Myocyte (in vitro differentiated cells): ENCODE data around the gene PIGN. TPM values are rescaled to one million over a fixed set of nuclear protein-coding genes. Genes with fewer than 3 reads are reported as not detected.

Experiments
- DNase-seq: peaks from one replicate; pipeline ENCODE4 v3.0.0-alpha.2; 2012; ENCODE audit warnings: low read depth
- polyA plus RNA-seq: library from polyadenylated mRNA; unstranded; fragments of >200 nt; gene quantifications from one replicate; pipeline ENCODE4 v1.2.1, GENCODE V29; 2012; ENCODE audit warnings: missing spikeins
- total RNA-seq: library from RNA; depleted of rRNA; stranded (reverse); fragments of >200 nt; gene quantifications from 2 replicates; pipeline ENCODE4 v1.2.3, GENCODE V29; 2014

PIGN gene, protein sequence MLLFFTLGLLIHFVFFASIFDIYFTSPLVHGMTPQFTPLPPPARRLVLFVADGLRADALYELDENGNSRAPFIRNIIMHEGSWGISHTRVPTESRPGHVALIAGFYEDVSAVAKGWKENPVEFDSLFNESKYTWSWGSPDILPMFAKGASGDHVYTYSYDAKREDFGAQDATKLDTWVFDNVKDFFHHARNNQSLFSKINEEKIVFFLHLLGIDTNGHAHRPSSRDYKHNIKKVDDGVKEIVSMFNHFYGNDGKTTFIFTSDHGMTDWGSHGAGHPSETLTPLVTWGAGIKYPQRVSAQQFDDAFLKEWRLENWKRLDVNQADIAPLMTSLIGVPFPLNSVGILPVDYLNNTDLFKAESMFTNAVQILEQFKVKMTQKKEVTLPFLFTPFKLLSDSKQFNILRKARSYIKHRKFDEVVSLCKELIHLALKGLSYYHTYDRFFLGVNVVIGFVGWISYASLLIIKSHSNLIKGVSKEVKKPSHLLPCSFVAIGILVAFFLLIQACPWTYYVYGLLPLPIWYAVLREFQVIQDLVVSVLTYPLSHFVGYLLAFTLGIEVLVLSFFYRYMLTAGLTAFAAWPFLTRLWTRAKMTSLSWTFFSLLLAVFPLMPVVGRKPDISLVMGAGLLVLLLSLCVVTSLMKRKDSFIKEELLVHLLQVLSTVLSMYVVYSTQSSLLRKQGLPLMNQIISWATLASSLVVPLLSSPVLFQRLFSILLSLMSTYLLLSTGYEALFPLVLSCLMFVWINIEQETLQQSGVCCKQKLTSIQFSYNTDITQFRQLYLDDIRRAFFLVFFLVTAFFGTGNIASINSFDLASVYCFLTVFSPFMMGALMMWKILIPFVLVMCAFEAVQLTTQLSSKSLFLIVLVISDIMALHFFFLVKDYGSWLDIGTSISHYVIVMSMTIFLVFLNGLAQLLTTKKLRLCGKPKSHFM
- total RNA-seq = 26.3 and 29.3 TPM in 2 replicates
- 13.1 TPM for polyA plus RNA-seq

- DNase-seq = peak; percentile 99
Measured at GRCh38 chr18:62186774-62187542, at the start of gene PIGN, which contains the start of gene RELCH. PIGN (minus strand) TSS chr18:62187056; CDS start chr18:62161353, 25,703 bp downstream. RELCH (plus strand) TSS chr18:62187255; CDS start chr18:62187506, 251 bp downstream.

GRCh38 chr18:62236252-62236651 lies 49.4 kb upstream of the PIGN start:
- no peak for DNase-seq

DNA sequence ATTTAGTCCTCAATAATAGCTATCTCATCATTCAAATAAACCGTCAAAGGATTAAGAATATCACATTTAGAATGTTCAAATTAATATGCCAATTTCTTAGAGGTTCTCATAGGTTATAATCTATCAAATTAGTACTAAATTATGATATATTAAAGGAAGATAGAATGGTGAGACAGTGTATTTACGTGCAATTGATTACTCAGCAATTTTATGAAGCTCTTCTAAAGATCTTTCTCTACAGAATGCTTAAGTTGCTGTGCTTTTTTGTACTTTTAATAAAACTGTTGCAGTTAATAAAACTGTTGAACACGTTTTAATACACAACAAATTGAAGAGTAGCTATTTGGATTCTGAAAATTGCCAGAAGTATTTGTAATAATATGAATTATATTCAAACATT lies 39.2 kb upstream of the PIGN start:
- no peak for DNase-seq

DNA sequence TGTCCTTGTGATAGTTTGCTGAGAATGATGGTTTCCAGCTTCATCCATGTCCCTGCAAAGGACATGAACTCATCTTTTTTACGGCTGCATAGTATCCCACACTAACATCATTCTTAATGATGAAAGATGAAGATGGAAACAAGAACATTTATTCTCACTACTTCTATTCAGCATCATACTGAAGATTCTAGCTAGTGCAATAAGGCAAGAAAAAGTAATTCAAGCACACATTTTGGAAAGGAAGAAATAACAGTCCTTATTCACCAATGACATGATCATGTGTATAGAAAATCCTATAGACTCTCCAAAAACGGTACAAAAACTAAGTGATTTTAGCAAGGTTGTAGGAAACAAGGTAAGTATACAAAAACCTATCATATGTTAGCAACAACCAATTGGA lies 37.4 kb upstream of the PIGN start:
- no peak for DNase-seq

DNA sequence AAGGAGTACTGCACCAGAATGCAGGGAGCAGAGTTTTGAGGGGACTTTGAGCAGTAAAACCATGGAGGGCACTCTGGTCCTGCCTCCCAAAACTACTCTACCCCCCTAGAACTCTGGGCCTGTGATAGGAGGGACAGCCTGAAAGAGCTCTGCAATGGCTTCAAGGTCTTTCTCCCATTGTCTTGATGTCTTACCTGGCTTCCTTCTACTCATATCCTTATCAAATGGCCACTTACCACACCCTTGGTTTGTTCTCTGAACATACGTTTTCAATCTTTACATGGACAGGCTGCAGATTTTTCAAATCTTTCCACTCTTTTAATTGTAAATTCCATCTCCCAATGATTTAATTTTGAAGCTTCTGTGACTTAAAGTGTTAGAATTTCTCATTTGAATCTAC lies 27.9 kb upstream of the PIGN start:
- no peak for DNase-seq

- DNase-seq = no peak
Measured at GRCh38 chr18:62211325-62211828, 24.5 kb upstream of the PIGN start.

DNA sequence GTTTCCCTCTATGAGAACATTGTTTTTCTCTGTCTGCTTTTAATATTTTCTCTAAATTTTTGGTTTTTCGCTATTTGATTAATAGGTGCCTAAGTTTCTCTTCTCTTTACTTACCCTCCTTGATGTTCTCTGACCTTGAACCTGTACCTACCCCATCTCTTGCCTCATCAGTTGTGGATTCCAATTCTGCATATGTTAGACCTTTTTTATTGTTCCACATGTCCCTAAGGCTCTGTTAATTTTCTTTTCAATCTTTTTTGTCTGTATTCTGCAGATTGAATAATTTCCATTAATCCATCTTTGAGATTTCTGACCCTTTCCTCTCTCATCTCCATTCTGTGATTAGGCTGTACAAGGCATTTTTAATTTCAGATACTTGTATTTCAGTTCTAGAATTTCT lies 23.3 kb upstream of the PIGN start:
- no peak for DNase-seq

DNA sequence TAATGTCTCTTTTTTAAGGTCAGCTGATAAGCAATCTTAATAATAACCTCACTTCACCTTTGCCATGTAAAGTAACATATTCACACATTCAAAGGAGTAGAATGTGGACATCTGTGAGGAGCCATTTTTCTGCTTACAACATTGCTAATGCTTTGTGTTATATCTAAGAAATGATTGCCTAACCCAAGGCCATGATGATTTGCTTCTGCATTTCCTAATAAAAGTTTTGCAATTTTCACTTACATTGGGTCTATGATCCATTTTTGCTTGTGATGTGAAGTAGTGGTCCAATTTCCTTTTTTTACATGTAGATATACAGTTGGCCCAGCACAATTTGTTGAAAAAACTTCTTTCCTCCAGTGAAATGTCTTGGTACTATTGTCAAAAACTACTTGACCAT lies 22.2 kb upstream of the PIGN start:
- DNase-seq = no peak

GRCh38 chr18:62206593-62206992 lies 19.7 kb upstream of the PIGN start:
- DNase-seq = no peak

DNA sequence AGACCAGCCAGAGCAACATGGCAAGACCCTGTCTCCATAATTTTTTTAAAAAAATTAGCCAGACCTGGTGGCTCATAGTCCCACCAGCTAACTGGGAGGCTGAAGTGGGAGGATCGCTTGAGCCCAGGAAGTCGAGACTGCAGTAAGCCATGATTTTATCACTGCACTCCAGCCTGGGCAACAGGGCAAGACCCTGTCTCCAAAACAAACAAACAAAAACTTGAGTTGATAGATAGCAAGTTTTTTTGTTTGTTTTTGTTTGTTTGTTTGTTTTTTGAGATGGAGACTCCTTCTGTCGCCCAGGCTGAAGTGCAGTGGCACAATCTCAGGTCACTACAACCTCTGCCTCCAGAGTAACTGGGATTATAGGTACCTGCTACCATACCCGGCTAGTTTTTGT lies 19.0 kb upstream of the PIGN start:
- no peak for DNase-seq

DNA sequence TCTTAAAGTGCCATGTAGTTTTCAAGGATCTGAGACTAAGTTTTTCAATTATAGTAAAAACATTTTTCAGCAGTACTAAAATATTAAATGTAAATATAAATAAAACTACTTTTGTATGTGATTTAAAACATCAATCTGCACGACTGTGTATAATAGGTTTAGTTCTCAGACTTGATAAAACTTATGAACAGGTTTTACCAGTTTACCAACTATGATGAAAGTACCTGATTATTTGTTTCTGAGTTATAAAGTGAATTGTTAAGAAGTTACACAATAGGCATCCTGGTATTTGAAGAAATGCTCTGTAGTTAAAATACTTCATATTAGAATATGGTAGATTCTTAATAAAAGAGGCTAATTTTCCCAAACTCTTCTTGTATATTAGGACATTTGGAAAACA lies 15.0 kb upstream of the PIGN start:
- no peak for DNase-seq

GRCh38 chr18:62200121-62200914 lies 13.5 kb upstream of the PIGN start:
- no peak for DNase-seq

DNA sequence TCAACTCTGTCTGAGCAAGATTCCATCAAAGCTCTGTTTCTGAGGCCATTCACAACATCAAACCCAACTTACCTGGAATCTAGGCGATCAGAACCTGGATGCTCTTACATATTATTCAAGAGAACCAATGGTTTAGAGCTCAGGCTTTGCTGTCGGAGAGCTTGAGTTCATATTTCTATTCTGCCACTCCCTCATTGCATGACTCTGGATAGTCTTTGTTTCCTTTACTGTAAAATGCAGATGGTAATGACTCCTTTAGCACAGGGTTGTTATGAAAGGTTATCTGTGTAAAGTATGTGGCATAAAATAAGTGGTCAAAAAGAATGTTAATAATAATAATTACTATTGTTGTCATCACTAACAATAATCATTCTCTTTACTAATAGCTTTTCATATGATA lies 12.8 kb upstream of the PIGN start:
- no peak for DNase-seq

DNA sequence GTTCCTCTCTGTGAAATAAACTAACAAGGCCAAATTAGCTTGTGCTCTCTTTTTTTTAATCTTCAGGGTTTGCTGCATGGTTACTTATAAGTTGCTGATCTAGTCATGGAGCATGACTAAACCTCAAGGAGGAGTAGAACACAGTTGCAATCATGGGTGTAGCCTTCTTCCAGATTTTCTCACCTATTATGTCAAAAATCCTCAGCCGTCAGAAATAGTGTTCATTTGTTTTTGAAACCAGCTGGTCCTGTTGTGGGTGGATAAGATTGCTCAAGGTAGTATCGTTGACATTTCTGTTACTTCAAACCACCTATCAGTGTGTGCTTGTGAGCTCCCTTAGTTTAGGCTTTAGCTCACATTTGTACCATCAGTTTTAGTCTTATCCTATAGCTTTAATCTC lies 11.4 kb upstream of the PIGN start:
- DNase-seq = no peak

DNA sequence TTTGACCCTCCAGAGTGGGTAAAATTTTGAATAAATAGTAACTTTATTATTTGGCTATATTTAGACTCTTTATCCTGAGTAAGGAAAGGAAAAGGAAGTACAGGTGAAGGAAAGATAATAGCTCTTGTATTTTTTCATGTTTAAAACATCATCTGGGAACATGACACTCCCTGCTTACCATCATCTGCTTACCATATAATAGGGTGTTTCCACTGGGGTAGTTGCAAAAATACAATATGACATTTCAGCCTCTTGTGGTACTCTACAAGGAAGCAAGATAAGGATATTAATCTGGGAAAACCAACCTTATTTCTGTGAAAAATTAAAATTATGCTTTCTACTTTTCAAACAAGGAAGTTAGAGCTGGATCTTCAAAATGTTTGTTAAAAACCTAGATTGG lies 10.1 kb upstream of the PIGN start:
- no peak for DNase-seq

DNA sequence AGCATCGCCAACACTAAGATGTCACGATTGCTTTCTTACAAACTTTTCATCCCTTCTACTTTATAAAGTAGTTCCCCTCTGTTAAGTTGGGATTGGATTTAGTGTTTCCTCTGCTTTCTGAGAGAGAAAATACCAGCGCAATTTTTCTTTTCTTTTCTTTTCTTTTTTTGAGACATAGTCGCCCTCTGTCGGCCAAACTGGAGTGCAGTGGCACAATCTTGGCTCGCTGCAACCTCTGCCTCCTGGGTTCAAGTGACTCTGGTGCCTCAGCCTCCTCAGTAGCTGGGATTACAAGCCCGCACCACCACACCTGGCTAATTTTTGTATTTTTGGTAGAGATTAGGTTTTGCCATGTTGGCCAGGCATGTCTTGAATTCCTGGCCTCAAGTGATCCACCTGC lies 9.2 kb upstream of the PIGN start:
- DNase-seq = no peak

DNA sequence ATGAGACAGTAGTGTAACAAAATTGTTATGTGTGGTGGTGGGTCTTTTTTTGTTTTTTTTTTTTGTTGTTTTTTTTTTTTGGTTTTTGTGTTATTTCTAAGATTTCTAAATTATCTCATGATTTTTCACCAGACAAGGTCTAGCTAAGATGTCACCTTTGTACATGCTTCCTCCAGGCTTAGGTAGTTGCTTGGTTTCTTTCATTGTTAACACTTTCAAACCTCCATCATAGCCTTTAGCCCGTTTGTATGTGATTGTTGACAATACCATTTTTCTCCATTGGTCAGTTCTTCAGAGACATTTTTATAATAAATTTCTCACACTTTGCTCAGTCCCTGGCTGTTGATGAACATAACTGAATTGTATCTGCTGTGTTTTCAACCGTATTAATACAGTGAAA lies 2.4 kb upstream of the PIGN start:
- no peak for DNase-seq

GRCh38 chr18:62187543-62188510 lies 971 bp upstream of the PIGN start:
- DNase-seq = peak; percentile 22

DNA sequence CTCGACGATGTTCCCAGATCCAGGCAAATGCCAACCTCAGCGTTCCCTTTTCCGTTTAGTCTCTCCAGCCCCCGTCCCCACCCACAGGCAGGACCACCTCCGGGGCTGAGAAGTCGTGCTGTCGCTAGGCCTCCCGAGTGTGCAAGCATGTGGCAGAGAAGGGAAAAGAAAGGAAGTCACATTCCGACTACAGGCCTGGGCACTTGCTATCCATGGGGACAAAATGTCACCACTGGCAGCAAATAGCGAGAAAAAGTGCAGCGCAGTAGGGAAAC lies 420 bp downstream of the PIGN start:
- no peak for DNase-seq
